GM19239 (cell line): ENCODE measurements around the gene RASSF7.
A peak's percentile ranks its signal among the peaks of the same experiment; 100 is the strongest.
"Not testable (repeated sequence)": the region's sequence is repeated elsewhere in the genome, so short reads cannot be mapped to it uniquely, and the experiment has no call there.

Source experiments
- DNase-seq: peaks from one replicate; pipeline ENCODE4 v3.0.0; 2011; ENCODE audit warnings: low spot score; ENCODE audit not compliant: insufficient read length
- FAIRE-seq: peaks from 2 replicates; lab custom pipeline; 2011; peaks lifted over from hg19 to GRCh38; lab: Jason Lieb, UNC

Gene RASSF7

GRCh38 chr11:563066-563811 lies 2.5 kb downstream of the RASSF7 start:
- DNase-seq (no peak), FAIRE-seq (no peak)

GRCh38 chr11:563812-564578 lies 3.2 kb downstream of the RASSF7 start:
- FAIRE-seq (no peak), DNase-seq (no peak)

DNA sequence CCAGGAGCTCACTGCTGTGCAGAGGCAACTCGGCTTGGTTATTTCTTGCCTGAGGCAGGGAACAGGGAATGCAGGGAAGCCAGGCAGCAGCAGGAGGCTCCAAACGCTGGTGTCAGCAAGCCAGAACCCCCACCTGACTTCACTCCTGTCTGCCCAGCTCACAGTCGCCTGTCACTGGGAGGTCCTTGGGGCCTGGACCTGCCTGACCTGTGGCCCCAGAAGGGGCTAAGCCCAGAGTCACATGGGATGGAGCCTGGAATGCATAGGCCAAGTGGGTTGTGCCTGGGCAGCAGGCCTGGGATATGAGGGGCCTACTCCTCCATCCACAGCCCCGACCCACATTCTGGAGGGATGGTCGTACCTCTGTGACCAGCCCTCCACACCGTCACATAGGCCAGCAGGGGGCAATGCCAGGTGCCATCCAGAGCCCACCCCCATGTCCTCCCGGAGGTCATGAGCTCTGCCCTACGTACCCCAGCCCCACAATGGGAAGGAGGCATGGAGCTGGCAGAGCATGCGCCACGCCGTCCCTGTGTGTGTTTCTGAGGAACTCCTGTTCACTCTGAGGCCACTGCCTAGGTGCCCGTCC lies 5.2 kb downstream of the RASSF7 start:
- DNase-seq (no peak), FAIRE-seq (no peak)

GRCh38 chr11:567011-567628 lies 6.3 kb downstream of the RASSF7 start:
- DNase-seq (no peak), FAIRE-seq (no peak)

- FAIRE-seq (no peak), DNase-seq (no peak)
Observed at GRCh38 chr11:567629-568292, 7.0 kb downstream of the RASSF7 start.

- DNase-seq, result peak; percentile 100
- peak; percentile 70 for FAIRE-seq
Observed at GRCh38 chr11:568306-569157, 7.8 kb downstream of the RASSF7 start.

GRCh38 chr11:569158-569885 lies 8.6 kb downstream of the RASSF7 start:
- FAIRE-seq (peak; percentile 63), DNase-seq (no peak)

DNA sequence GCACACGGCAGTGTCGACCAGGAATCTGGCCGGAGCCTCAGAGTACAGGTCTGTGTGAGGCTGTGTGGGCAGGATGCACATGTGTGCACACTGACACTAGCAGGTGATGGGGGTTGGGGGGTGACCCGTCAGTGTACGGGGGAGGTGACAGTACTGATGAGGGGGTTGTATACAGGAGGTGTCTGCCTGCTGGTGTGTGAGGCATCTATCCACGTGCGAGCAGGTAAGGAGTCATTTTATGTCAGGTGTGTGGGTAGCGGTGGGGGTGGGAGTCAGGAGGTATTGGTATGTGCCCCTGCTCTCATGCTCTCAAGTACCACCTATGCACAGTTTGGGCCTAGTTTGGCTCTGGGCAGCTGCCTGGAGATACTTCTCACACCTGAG lies 11.0 kb downstream of the RASSF7 start:
- no peak for FAIRE-seq
- no peak for DNase-seq

- FAIRE-seq (no peak), DNase-seq (no peak)
Observed at GRCh38 chr11:573146-573759, 12.5 kb downstream of the RASSF7 start.

GRCh38 chr11:574031-574570 lies 13.3 kb downstream of the RASSF7 start:
- DNase-seq, FAIRE-seq: not testable (repeated sequence)

GRCh38 chr11:574632-575312 lies 14.0 kb downstream of the RASSF7 start:
- FAIRE-seq (peak; percentile 67), DNase-seq (no peak)

DNA sequence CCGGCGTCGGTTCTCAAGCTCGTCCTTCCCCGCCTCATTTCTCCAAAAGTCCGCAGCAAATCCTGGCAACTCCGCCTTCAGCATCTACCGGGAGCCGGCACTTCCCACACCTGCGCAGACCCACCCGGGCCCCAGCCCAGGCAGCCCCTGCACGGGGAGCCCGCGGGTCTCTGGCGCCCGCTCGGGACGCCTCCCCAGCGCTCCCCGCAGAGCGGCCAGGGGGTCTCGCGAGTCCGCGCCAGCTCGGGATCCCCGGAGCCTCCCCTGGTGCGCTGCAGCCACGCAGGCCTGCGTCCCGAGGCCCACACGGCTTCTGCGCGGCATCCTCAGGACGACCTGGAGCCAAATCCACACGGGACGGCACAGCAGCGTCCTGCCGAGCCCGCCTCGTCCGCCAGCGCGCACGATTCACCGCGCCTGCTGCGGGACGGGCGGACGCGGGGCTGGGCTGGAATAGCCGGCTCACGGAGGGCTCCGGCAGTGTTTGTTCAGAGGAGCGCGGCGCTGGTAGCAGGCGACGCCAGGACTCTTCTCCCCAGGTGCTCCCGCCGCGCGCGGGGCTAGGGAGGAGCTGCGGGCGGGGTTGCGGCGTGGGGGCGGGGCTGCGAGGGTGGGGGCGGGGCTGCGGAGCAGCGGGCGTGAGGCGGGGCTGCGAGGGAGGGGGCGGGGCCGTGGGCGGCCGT lies 14.7 kb downstream of the RASSF7 start:
- DNase-seq (peak; percentile 77), FAIRE-seq (no peak)

DNA sequence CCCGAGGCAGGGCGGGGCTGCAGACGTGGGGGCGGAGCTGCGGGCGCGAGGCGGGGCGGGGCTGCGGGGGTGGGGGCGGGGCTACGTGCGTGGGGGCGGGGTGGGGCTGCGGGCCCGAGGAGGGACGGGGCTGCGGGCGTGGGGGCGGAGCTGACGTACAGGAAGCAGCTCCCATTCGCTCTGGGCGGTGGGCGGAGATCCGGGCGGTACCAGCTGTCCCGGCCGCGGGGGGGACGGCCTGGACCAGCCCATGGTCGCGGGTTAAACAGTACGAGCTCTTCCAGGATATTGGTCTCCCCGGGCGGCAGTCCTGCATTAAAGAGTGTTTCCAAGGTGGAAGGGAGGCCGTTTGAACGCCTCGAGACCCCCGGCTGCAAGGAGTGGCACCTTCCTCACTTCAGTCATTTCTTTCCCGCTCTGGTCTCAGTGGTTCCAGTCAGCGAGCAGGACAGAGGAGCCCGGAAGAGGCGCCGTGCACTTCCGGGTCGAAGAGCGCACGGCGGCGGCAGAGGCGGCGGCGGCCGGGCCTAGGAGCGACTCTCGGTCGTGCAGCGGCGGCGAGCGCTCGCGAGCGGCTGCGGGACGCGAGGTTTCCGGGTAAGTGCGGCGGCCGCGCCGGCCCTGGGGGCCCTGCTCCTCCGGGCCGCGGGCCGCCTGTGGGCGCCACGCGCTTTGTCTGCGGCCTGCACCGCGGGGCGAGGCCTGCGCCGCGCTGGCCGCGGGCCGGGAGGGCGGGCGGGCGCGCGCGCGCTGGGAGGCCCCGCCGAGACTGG lies 15.4 kb downstream of the RASSF7 start, which contains the start of gene PHRF1:
Gene PHRF1, plus strand, starts transcription at position 475 of the 773 bp plus-strand sequence. CDS start 5,043 bp downstream, outside the sequence.
- DNase-seq (peak; percentile 100), FAIRE-seq (peak; percentile 97)

DNA sequence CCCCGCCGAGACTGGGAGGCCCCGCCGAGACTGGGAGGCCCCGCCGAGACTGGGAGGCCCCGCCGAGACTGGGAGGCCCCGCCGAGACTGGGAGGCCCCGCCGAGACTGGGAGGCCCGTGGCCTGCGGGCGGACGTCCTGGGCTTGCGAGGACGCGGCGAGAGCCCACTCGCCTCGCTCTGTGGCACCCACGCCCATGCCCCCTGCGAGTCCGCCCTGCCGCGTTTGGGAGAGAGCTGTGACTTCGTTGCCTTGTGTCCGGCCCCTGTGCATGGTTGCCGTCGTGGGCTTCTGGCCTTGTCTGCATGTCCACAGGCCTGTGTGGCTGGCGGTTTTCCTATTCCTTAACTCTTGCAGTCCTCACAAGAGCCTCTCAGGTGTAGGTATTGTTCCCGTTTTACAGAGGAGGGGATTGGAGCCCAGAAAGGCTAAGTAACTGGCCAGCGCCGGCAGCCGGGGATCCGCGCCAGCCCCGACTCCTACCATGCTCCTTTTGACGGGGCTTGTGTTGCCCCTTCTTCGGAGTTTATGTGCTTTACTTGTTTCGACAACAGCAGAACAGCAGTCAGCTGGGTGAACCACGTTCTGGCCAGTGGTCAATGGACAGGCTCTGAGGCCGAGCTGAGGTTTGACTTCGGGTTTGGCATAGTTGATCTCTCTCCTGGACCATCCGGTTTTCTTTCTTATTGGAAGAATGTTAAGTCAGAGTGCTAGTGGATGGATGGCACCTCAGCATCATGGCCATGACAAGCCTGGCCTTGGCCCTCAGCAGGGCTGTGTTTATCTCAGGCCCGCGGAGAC lies 16.2 kb downstream of the RASSF7 start:
- FAIRE-seq, result peak; percentile 48
- DNase-seq, result no peak

GRCh38 chr11:577611-577894 lies 16.8 kb downstream of the RASSF7 start:
- no peak for FAIRE-seq

More at GRCh38 chr11:577611-577894, 16.8 kb downstream of the RASSF7 start:
- DNase-seq, result no peak
